OCI-LY7 (cell line): Measurements from ENCODE around the gene PRELID2. TPM values are rescaled to one million over a fixed set of nuclear protein-coding genes. Genes with fewer than 3 reads are reported as not detected.

ENCODE experiments used
- Bru-seq: library from RNA; stranded (reverse); fragments of 400-500 nt; gene quantifications from one replicate; lab custom pipeline; 2021; lab: Mats Ljungman, UMichigan
- BruChase-seq, 2 experiments: library from RNA; stranded (reverse); fragments of 400-500 nt; gene quantifications; one replicate each; lab custom pipeline; 2021; lab: Mats Ljungman, UMichigan
- BruUV-seq: library from RNA; stranded (reverse); fragments of 400-500 nt; replicated peaks from 2 replicates; lab custom pipeline; 2021; lab: Mats Ljungman, UMichigan
- CTCF ChIA-PET: fragments of 300-600 bp; sonication (Branson Sonifier 250); formaldehyde crosslinking; loops from one replicate; lab custom pipeline; 2022; ENCODE audit warnings: antibody characterized with exemption; ENCODE audit not compliant: unreplicated experiment; lab: Charles Lee
- POLR2A ChIA-PET: fragments of 300-600 bp; sonication (Branson Sonifier 250); formaldehyde crosslinking; loops from one replicate; lab custom pipeline; 2022; ENCODE audit warnings: antibody characterized with exemption; lab: Charles Lee
- DNase-seq: peaks from one replicate; pipeline ENCODE4 v3.0.0-alpha.2; 2015; ENCODE audit warnings: low spot score
- H2AFZ ChIP-seq: fragments of 200-600 bp; sonication (generic), shearing (Covaris generic); 2 replicates; pipeline ENCODE4 v1.6.1; 2014; ENCODE audit warnings: mild to moderate bottlenecking, antibody characterized with exemption, low read length, moderate library complexity
- H3K27ac ChIP-seq: fragments of 200-600 bp; sonication (generic); 2 replicates; pipeline ENCODE4 v1.5.1; 2014; ENCODE audit warnings: mixed run types, low read depth, mild to moderate bottlenecking, moderate library complexity, low read length, inconsistent platforms; ENCODE audit not compliant: poor library complexity, severe bottlenecking
- H3K36me3 ChIP-seq: fragments of 200-600 bp; sonication (generic); 2 replicates; pipeline ENCODE4 v1.6.1; 2014; ENCODE audit warnings: mild to moderate bottlenecking, antibody characterized with exemption, low read length, moderate library complexity, mixed read lengths; ENCODE audit not compliant: insufficient read depth
- H3K4me1 ChIP-seq: fragments of 200-600 bp; sonication (generic); 2 replicates; pipeline ENCODE4 v1.5.1; 2014; ENCODE audit warnings: mild to moderate bottlenecking, low read length; ENCODE audit not compliant: insufficient read depth, poor library complexity, severe bottlenecking
- H3K4me2 ChIP-seq: fragments of 200-600 bp; sonication (generic); 2 replicates; pipeline ENCODE4 v1.6.1; 2014; ENCODE audit warnings: mild to moderate bottlenecking, low read length
- H3K4me3 ChIP-seq: fragments of 200-600 bp; sonication (generic); 2 replicates; pipeline ENCODE4 v1.5.1; 2014; ENCODE audit warnings: mild to moderate bottlenecking, low read depth, low read length; ENCODE audit not compliant: poor library complexity, severe bottlenecking
- H3K79me2 ChIP-seq: fragments of 200-600 bp; sonication (generic); 2 replicates; pipeline ENCODE4 v1.6.1; 2016; ENCODE audit warnings: low read depth, mild to moderate bottlenecking, low read length, moderate library complexity, mixed read lengths; ENCODE audit not compliant: insufficient read depth
- H3K9me2 ChIP-seq: fragments of 200-600 bp; sonication (generic); 2 replicates; pipeline ENCODE4 v1.6.1; 2016; ENCODE audit warnings: mild to moderate bottlenecking, low read length, mixed read lengths; ENCODE audit not compliant: insufficient read depth
- H3K9me3 ChIP-seq: fragments of 200-600 bp; sonication (generic); 2 replicates; pipeline ENCODE4 v1.6.1; 2014; ENCODE audit warnings: mild to moderate bottlenecking, mixed run types, low read length, mixed read lengths
- H4K20me1 ChIP-seq: fragments of 200-600 bp; sonication (generic); 2 replicates; pipeline ENCODE4 v1.6.1; 2014; ENCODE audit warnings: mild to moderate bottlenecking, antibody characterized with exemption, low read length, moderate library complexity, mixed read lengths; ENCODE audit not compliant: insufficient read depth
- EZH2phosphoT487 ChIP-seq: fragments of 200-600 bp; sonication (generic); IDR thresholded peaks from 2 replicates; pipeline ENCODE4 v1.6.1; 2018; ENCODE audit warnings: low read depth, borderline replicate concordance, mild to moderate bottlenecking, mixed run types, antibody characterized with exemption, low read length, moderate library complexity, mixed read lengths
- intact Hi-C: fragments of 100-400 bp; cut with micrococcal nuclease; formaldehyde crosslinking; loops from one replicate; pipeline ENCODE4 v1.10.0; 2022; ENCODE audit not compliant: unreplicated experiment
- long read RNA-seq: library from polyadenylated mRNA; stranded (forward); transcript quantifications from one replicate; pipeline ENCODE4 v2.0.0, GENCODE V29; 2022
- total RNA-seq, 2 experiments: library from RNA; depleted of rRNA in 1 of 2; stranded (reverse); fragments of >200 nt in 1 of 2; shearing (Covaris generic) in 1 of 2; gene quantifications; 2 replicates each; pipeline ENCODE4 v1.2.3, GENCODE V29; 2014 to 2022
- TF ChIP-seq, protein P1 (sequence below): fragments of 200-600 bp; sonication (generic); conservative IDR thresholded peaks from 2 replicates; pipeline ENCODE4 v1.5.1; 2014; ENCODE audit warnings: mild to moderate bottlenecking, antibody characterized with exemption, low read length, moderate library complexity, mixed read lengths

Gene PRELID2
- total RNA-seq (2014; rRNA removed; shearing (Covaris generic)) (1.4 and 2.0 TPM in 2 replicates), total RNA-seq (2022) (8.2 and 9.5 TPM in 2 replicates), Bru-seq, nascent RNA (percentile 42 among the genes with signal in this experiment), BruChase-seq, experiment 1, labeled RNA remaining after a 6-hour chase (percentile 43 among the genes with signal in this experiment), BruChase-seq, experiment 2, labeled RNA remaining after a 2-hour chase (percentile 44 among the genes with signal in this experiment)
- long read RNA-seq, partial matches to known transcripts = 1 of 9 reads
- long read RNA-seq, other reads (novel, unspliced or antisense) = 8 of 9 reads

DNA sequence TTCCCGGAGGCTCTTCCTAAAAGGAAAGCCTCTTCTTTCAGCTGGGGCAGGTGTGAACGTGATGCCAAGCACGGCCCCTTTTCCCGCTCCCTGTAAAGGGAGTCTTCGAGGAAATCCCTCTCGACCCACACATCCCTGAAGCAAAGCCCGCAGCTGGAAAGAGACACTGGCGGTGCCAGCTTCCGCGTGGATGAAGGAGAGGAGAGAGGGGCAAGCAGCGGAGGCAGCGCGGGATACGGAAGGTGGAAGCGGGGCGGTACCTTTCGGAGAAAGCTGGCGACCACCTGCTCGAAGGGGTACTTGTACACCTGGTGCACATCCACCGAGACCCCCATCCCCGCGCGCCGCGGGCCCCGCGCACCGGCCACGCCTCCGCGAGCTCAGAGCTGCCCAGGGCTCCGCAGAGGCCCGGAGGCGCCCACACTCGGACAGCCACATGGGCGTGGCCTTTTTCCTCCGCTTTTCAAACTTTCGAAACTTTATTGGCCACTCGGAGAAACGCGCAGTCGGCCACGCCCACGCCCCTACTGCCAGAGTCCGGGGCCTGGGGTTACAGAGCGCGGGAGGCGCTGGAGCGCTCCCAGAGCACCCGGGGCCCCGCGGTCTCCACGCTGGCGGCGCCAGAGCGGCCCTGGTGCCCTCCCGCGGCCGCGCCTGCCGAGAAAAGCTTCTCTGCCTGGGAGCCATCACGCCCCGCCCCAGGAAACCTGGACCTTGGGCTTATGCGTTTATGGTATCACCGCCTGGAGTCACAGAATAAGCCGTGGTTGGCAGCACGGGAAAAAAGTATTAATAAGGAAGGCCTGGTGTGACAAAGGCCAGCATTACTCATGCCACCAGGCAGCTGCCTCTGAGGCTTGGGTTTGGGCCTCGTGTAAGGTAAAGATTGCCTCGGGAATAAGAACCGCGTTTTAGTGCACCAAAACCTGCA lies at the start of gene PRELID2:
TSS of gene PRELID2 (minus strand) at position 426 of the 931 bp plus-strand sequence. CDS start at position 335, 91 bp downstream.
- H3K36me3 ChIP-seq = no peaks in the 10 kb centered on the region
- peak within 1 kb of the TSS; percentile 48 for H3K4me2 ChIP-seq
- no peak within 1 kb of the TSS for H3K27ac ChIP-seq
- CTCF ChIA-PET = no interaction called here
- no peaks in the 10 kb centered on the region for H3K9me2 ChIP-seq
- no peaks in the 10 kb centered on the region for H4K20me1 ChIP-seq
- peak within 1 kb of the TSS; percentile 61 for H3K4me3 ChIP-seq
- intact Hi-C loops = no loop called here
- peak; percentile 29 for DNase-seq
- BruUV-seq = no TSS peak
- no peaks in the 10 kb centered on the region for H3K9me3 ChIP-seq
- H3K79me2 ChIP-seq = no peaks in the 10 kb centered on the region
- POLR2A ChIA-PET = interaction anchor here (1.1 to 1.2 kb wide), 2 partner anchors 8 to 11 kb away, joined by 3 read pairs; no protein-coding TSS in a partner anchor
- H2AFZ ChIP-seq = peak within 1 kb of the TSS; percentile 72; the same call in 1 of the 2 replicates
- no peaks in the 10 kb centered on the region for H3K4me1 ChIP-seq
- TF ChIP-seq, protein P1, sequence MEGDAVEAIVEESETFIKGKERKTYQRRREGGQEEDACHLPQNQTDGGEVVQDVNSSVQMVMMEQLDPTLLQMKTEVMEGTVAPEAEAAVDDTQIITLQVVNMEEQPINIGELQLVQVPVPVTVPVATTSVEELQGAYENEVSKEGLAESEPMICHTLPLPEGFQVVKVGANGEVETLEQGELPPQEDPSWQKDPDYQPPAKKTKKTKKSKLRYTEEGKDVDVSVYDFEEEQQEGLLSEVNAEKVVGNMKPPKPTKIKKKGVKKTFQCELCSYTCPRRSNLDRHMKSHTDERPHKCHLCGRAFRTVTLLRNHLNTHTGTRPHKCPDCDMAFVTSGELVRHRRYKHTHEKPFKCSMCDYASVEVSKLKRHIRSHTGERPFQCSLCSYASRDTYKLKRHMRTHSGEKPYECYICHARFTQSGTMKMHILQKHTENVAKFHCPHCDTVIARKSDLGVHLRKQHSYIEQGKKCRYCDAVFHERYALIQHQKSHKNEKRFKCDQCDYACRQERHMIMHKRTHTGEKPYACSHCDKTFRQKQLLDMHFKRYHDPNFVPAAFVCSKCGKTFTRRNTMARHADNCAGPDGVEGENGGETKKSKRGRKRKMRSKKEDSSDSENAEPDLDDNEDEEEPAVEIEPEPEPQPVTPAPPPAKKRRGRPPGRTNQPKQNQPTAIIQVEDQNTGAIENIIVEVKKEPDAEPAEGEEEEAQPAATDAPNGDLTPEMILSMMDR = no peak
- no peak for TF ChIP-seq EZH2phosphoT487

DNA sequence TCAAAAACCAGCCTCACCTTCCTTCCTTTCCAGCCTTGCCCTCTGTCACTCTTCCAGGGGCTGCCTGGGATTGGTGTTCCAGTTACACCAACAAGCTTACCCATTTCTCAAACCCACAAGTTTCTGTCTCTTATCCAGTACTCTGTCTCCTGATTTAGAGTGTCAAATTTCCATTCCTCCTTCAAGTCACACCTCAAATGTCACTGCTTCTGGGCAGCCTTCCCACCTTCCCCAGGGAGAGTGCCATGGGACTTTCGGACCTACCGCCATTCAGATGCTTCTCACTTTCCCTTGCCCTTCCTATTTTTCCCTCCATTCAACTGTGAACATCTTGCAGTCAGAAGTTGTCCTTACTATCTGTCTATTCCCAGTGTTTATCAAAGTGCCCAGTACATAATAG lies 39.6 kb upstream of the PRELID2 start:
- no peak for DNase-seq
- H2AFZ ChIP-seq = no peak overlapping the region
- TF ChIP-seq, protein P1 = no peak
- no peak for TF ChIP-seq EZH2phosphoT487

More for the DNA sequence above, 39.6 kb upstream of the PRELID2 start:
- H4K20me1 ChIP-seq = no peaks in the 10 kb centered on the region
- POLR2A ChIA-PET = interaction anchor here (0.7 kb wide), 1 partner anchor 253 kb away, joined by 3 read pairs; no protein-coding TSS in a partner anchor
- H3K4me2 ChIP-seq = no peak overlapping the region
- H3K4me1 ChIP-seq = no peaks in the 10 kb centered on the region
- no peaks in the 10 kb centered on the region for H3K36me3 ChIP-seq
- intact Hi-C loops = no loop called here
- no TSS peak for BruUV-seq
- H3K9me2 ChIP-seq = no peaks in the 10 kb centered on the region
- H3K9me3 ChIP-seq = no peaks in the 10 kb centered on the region
- CTCF ChIA-PET = no interaction called here
- H3K79me2 ChIP-seq = no peaks in the 10 kb centered on the region
- no peak overlapping the region for H3K27ac ChIP-seq
- H3K4me3 ChIP-seq = no peak overlapping the region
